SK-N-SH (cell line): ENCODE data around the gene IGSF1.

Experiments
- CTCF ChIP-seq: fragments of 200-600 bp; sonication (generic); IDR thresholded peaks from 2 replicates; pipeline ENCODE4 v1.6.1; 2017; ENCODE audit warnings: antibody characterized with exemption, mild to moderate bottlenecking, moderate library complexity
- NRF1 ChIP-seq: IDR thresholded peaks from 2 replicates; pipeline ENCODE4 v1.6.1; 2012; ENCODE audit warnings: low read depth, mild to moderate bottlenecking, low read length

- no peak for TF ChIP-seq NRF1
- TF ChIP-seq CTCF, result no peak
Measured at GRCh38 chrX:131288738-131289511, at the start of gene IGSF1.
